K562 (cell line): ENCODE measurements around the gene LTA. TPM values are rescaled to one million over a fixed set of nuclear protein-coding genes. Genes with fewer than 3 reads are reported as not detected.

Experiments
- ATAC-seq: fragments of 200-7000 bp; cut with Tn5 transposase; 3 replicates; pipeline ENCODE4 v1.9.1; 2020; ENCODE audit warnings: moderate library complexity
- BruUV-seq: library from RNA; stranded (reverse); fragments of 400-500 nt; replicated peaks from 2 replicates; lab custom pipeline; 2021; lab: Mats Ljungman, UMichigan
- CTCF ChIA-PET: fragments of 300-600 bp; formaldehyde crosslinking; extraction: SDS; loops from one replicate; lab custom pipeline; 2021; ENCODE audit warnings: low intra/inter-chr PET ratio; lab: Yijun Ruan, JAX
- POLR2A ChIA-PET: fragments of 300-600, 350-650 bp; sonication (Branson Sonifier 250); formaldehyde crosslinking; extraction: SDS; loops from one replicate; lab custom pipeline; 2021; ENCODE audit warnings: antibody characterized with exemption, inconsistent platforms; lab: Yijun Ruan, JAX
- DNase-seq, 4 experiments: peaks; one replicate each; pipeline versions ENCODE4 v3.0.0 to v3.0.0-alpha.2; 2011 to 2018; ENCODE audit warnings: low spot score in 3 of 4, mixed read lengths in 3 of 4; ENCODE audit errors: extremely low read depth in 1 of 4
- FAIRE-seq: peaks from 2 replicates; lab custom pipeline; 2011; peaks lifted over from hg19 to GRCh38; lab: Jason Lieb, UNC
- H2AFZ ChIP-seq: 2 replicates; pipeline ENCODE4 v1.6.0; 2011; ENCODE audit warnings: low read depth, low read length, control low read depth, inconsistent platforms
- H3K27ac ChIP-seq: fragments of 200-600 bp; 3 replicates; pipeline ENCODE4 v1.8.0; 2011; ENCODE audit warnings: low read depth, mild to moderate bottlenecking, control low read depth, inconsistent platforms, low read length, moderate library complexity, mixed read lengths; ENCODE audit errors: extremely low read depth
- H3K27me3 ChIP-seq, 2 experiments: fragments of 300-600 bp in 1 of 2; 2 replicates in 1 of 2; 3 replicates in 1 of 2; pipeline versions ENCODE4 v1.6.0 to v1.8.0; 2011; ENCODE audit warnings: inconsistent platforms in 2 of 2, low read length in 2 of 2, mild to moderate bottlenecking in 1 of 2, mixed read lengths in 1 of 2, moderate library complexity in 1 of 2; ENCODE audit not compliant: control insufficient read depth in 2 of 2, insufficient read depth in 2 of 2
- H3K36me3 ChIP-seq: fragments of 300-600 bp; 3 replicates; pipeline ENCODE4 v1.8.0; 2011; ENCODE audit warnings: mild to moderate bottlenecking, low read length, inconsistent platforms; ENCODE audit not compliant: control insufficient read depth, insufficient read depth
- H3K4me1 ChIP-seq, 2 experiments: fragments of 200-600 bp in 1 of 2; replicated peaks in 1 of 2; 2 replicates in 1 of 2; 3 replicates in 1 of 2; pipeline versions ENCODE4 v1.5.1 to v1.8.0; 2011; ENCODE audit warnings: inconsistent platforms in 2 of 2, low read length in 2 of 2, mild to moderate bottlenecking in 1 of 2, mixed read lengths in 1 of 2, moderate library complexity in 1 of 2; ENCODE audit not compliant: control insufficient read depth in 2 of 2, insufficient read depth in 2 of 2
- H3K4me2 ChIP-seq: 2 replicates; pipeline ENCODE4 v1.6.1; 2011; ENCODE audit warnings: low read length, control low read depth, inconsistent platforms, mixed read lengths; ENCODE audit not compliant: insufficient read depth
- H3K4me3 ChIP-seq: fragments of 200-600 bp; sonication (generic), shearing (Covaris generic); 2 replicates; pipeline ENCODE4 v1.5.1; 2016; ENCODE audit warnings: control low read depth, inconsistent platforms
- H3K79me2 ChIP-seq: fragments of 200-600 bp; 3 replicates; pipeline ENCODE4 v1.8.0; 2011; ENCODE audit warnings: low read length, inconsistent platforms; ENCODE audit not compliant: control insufficient read depth, insufficient read depth
- H3K9ac ChIP-seq, 2 experiments: 2 replicates each; pipeline versions ENCODE4 v1.6.0 to v1.6.1; 2011; ENCODE audit warnings: low read depth in 2 of 2, low read length in 2 of 2, control low read depth in 1 of 2, inconsistent platforms in 1 of 2, mild to moderate bottlenecking in 1 of 2, mixed read lengths in 1 of 2; ENCODE audit not compliant: insufficient read depth in 1 of 2
- H3K9me1 ChIP-seq: one replicate; pipeline ENCODE4 v1.6.0; 2011; ENCODE audit warnings: inconsistent platforms, mild to moderate bottlenecking, low read length, moderate library complexity; ENCODE audit not compliant: control insufficient read depth, insufficient read depth
- H3K9me3 ChIP-seq: replicated peaks from 2 replicates; pipeline ENCODE4 v1.5.1; 2011; ENCODE audit warnings: low read depth, low read length, inconsistent platforms; ENCODE audit not compliant: control insufficient read depth, insufficient read depth
- H4K20me1 ChIP-seq: replicated peaks from 2 replicates; pipeline ENCODE4 v1.6.1; 2011; ENCODE audit warnings: low read length, inconsistent platforms, mixed read lengths; ENCODE audit not compliant: control insufficient read depth, insufficient read depth
- GABPA ChIP-seq: fragments of 200-800 bp; sonication (Bioruptor generic); conservative IDR thresholded peaks from 2 replicates; pipeline ENCODE4 v1.6.1; 2016; ENCODE audit warnings: low read depth, missing genetic modification characterization, missing compliant biosample characterization
- NCOR1 ChIP-seq: fragments of 450-650 bp; IDR thresholded peaks from 2 replicates; pipeline ENCODE4 v1.6.1; 2016; ENCODE audit warnings: mild to moderate bottlenecking, moderate library complexity
- POLR2B ChIP-seq: fragments of 450-650 bp; IDR thresholded peaks from 2 replicates; pipeline ENCODE4 v1.6.1; 2018; ENCODE audit warnings: low read depth; ENCODE audit not compliant: partially characterized antibody
- ZBED1 ChIP-seq: IDR thresholded peaks from 2 replicates; pipeline ENCODE4 v1.6.1; 2014
- WGBS: fragments of 100-300 bp; shearing (Covaris generic); methylation state at CpG from one replicate; pipeline ENCODE4 v1.1.6; 2016; ENCODE audit warnings: low coverage, mixed read lengths; ENCODE audit not compliant: insufficient coverage; ENCODE audit errors: missing lambda C conversion rate; 5-methylcytosine and 5-hydroxymethylcytosine counted together
- in situ Hi-C: fragments of 300-500 bp; cut with MboI; formaldehyde crosslinking; loops from 4 replicates; pipeline ENCODE4 v1.15.0; 2018; ENCODE audit warnings: inconsistent platforms, mixed read lengths
- intact Hi-C: fragments of 100-400 bp; cut with micrococcal nuclease; formaldehyde crosslinking; loops from 2 replicates; pipeline ENCODE4 v1.14.2; 2022
- polyA plus RNA-seq, 8 experiments: library from polyadenylated mRNA; depleted of rRNA in 4 of 8; stranded (reverse) in 5 of 8; unstranded in 3 of 8; fragments of >200 nt; fragmentation: Nextera tagmentation in 2 of 8; fragmentation: Illumina TruSeq in 1 of 8; extraction: Ambion mirVana in 2 of 8; extraction: Trizol in 1 of 8; gene quantifications; 2 replicates each; pipeline versions ENCODE4 v1.2.1 to v1.2.3, GENCODE V29; 2011 to 2014; ENCODE audit warnings: inconsistent platforms in 1 of 8, missing spikeins in 1 of 8
- total RNA-seq, 7 experiments: library from RNA; depleted of rRNA in 6 of 7; stranded (reverse); fragments of >200 nt in 6 of 7; fragmentation: Illumina TruSeq in 2 of 7; extraction: Trizol in 2 of 7; gene quantifications; 2 replicates each; pipeline versions ENCODE4 v1.2.1 to v1.2.3, GENCODE V29; 2011 to 2021; ENCODE audit warnings: low replicate concordance in 1 of 7
- TF ChIP-seq, protein P1 (sequence below): fragments of 450-650 bp; IDR thresholded peaks from 2 replicates; pipeline ENCODE4 v1.6.1; 2016
- TF ChIP-seq, protein P2 (sequence below), 2 experiments: fragments of 450-650 bp; IDR thresholded peaks; 2 replicates each; pipeline ENCODE4 v1.6.1; 2018; ENCODE audit warnings: mild to moderate bottlenecking in 2 of 2, low read depth in 1 of 2; ENCODE audit not compliant: partially characterized antibody in 2 of 2

Gene LTA
- total and polyA plus RNA-seq, 9 of the 15 experiments (the other 6 are each of a cell fraction or from before 2014, with no cell fraction given): 0.80 TPM; not detected in 8

DNA sequence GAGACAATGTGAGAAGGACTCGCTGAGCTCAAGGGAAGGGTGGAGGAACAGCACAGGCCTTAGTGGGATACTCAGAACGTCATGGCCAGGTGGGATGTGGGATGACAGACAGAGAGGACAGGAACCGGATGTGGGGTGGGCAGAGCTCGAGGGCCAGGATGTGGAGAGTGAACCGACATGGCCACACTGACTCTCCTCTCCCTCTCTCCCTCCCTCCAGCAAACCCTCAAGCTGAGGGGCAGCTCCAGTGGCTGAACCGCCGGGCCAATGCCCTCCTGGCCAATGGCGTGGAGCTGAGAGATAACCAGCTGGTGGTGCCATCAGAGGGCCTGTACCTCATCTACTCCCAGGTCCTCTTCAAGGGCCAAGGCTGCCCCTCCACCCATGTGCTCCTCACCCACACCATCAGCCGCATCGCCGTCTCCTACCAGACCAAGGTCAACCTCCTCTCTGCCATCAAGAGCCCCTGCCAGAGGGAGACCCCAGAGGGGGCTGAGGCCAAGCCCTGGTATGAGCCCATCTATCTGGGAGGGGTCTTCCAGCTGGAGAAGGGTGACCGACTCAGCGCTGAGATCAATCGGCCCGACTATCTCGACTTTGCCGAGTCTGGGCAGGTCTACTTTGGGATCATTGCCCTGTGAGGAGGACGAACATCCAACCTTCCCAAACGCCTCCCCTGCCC lies 4.9 kb downstream of the LTA start:
- ATAC-seq (no peak), FAIRE-seq (no peak), DNase-seq (no peak)
- H3K4me3 ChIP-seq: no peak overlapping the region
- H3K9me3 ChIP-seq: no peaks in the 10 kb centered on the region
- H3K79me2 ChIP-seq: no peaks in the 10 kb centered on the region
- WGBS: 52% methylated on average over 18 of the region's 19 CpGs
- TF ChIP-seq GABPA (peak; percentile 64), ZBED1 (no peak), POLR2B (no peak), NCOR1 (no peak)
- TF ChIP-seq, protein P1, sequence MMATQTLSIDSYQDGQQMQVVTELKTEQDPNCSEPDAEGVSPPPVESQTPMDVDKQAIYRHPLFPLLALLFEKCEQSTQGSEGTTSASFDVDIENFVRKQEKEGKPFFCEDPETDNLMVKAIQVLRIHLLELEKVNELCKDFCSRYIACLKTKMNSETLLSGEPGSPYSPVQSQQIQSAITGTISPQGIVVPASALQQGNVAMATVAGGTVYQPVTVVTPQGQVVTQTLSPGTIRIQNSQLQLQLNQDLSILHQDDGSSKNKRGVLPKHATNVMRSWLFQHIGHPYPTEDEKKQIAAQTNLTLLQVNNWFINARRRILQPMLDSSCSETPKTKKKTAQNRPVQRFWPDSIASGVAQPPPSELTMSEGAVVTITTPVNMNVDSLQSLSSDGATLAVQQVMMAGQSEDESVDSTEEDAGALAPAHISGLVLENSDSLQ: peak; percentile 28; the same call in 1 of the 2 replicates
- TF ChIP-seq, protein P2, sequence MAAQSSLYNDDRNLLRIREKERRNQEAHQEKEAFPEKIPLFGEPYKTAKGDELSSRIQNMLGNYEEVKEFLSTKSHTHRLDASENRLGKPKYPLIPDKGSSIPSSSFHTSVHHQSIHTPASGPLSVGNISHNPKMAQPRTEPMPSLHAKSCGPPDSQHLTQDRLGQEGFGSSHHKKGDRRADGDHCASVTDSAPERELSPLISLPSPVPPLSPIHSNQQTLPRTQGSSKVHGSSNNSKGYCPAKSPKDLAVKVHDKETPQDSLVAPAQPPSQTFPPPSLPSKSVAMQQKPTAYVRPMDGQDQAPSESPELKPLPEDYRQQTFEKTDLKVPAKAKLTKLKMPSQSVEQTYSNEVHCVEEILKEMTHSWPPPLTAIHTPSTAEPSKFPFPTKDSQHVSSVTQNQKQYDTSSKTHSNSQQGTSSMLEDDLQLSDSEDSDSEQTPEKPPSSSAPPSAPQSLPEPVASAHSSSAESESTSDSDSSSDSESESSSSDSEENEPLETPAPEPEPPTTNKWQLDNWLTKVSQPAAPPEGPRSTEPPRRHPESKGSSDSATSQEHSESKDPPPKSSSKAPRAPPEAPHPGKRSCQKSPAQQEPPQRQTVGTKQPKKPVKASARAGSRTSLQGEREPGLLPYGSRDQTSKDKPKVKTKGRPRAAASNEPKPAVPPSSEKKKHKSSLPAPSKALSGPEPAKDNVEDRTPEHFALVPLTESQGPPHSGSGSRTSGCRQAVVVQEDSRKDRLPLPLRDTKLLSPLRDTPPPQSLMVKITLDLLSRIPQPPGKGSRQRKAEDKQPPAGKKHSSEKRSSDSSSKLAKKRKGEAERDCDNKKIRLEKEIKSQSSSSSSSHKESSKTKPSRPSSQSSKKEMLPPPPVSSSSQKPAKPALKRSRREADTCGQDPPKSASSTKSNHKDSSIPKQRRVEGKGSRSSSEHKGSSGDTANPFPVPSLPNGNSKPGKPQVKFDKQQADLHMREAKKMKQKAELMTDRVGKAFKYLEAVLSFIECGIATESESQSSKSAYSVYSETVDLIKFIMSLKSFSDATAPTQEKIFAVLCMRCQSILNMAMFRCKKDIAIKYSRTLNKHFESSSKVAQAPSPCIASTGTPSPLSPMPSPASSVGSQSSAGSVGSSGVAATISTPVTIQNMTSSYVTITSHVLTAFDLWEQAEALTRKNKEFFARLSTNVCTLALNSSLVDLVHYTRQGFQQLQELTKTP (IDR thresholded peaks at IDR 0.05; ENCODE audit: low read depth in 1 of 2, partially characterized antibody in 2 of 2): no peak
- H3K9ac ChIP-seq: 0 out of 4 replicates have a peak overlapping the region, but pooled peaks of 1 of the 2 experiments have one; percentile 6
- H2AFZ ChIP-seq: peak overlapping the region; percentile 28; the same call in 1 of the 2 replicates
- POLR2A ChIA-PET: interaction anchor here (0.6 to 1.2 kb wide), 5 partner anchors 9 to 30 kb away, joined by 3 to 6 read pairs (median 4); partner anchors contain the start of gene NFKBIL1
- peaks cover 0 to 34% of the 10 kb centered on the region in 2 experiments; a peak in 3 of 5 replicates for H3K4me1 ChIP-seq
- no peaks in the 10 kb centered on the region for H3K9me1 ChIP-seq
- no peak overlapping the region for H3K4me2 ChIP-seq
- no peak overlapping the region for H3K27ac ChIP-seq
- intact Hi-C loops: no loop called here
- CTCF ChIA-PET: no interaction called here
- H3K27me3 ChIP-seq: no peaks in the 10 kb centered on the region
- in situ Hi-C loops: no loop called here
- BruUV-seq: no TSS peak
- H3K36me3 ChIP-seq: no peaks in the 10 kb centered on the region
- no peaks in the 10 kb centered on the region for H4K20me1 ChIP-seq
